Measurements from ENCODE around the gene ST6GAL1. TPM values are rescaled to one million over a fixed set of nuclear protein-coding genes. Genes with fewer than 3 reads are reported as not detected.
"Not testable (repeated sequence)": the region's sequence is repeated elsewhere in the genome, so short reads cannot be mapped to it uniquely, and the experiment has no call there.

Gene ST6GAL1
- total and polyA plus RNA-seq, 10 of the 15 experiments (the other 5 are each of a cell fraction or from before 2014, with no cell fraction given), result 74.2 to 248 (median 149) TPM

DNA sequence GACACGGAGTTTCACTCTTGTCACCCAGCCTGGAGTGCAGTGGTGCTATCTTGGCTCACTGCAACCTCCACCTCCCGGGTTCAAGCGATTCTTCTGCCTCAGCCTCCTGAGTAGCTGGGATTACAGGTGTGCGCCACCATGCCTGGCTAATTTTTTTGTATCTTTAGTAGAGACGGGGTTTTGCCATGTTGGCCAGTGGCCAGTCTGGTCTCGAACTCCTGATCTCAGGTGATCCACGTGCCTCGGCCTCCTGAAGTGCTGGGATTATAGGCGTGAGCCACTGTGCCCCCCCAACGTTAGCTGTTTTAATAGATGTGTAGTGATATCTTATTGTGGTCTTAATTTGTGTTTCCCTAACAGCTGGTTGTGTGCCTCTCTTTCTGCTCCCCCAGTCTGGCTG lies 40.8 kb downstream of the ST6GAL1 start:
- H2AFZ ChIP-seq (ENCODE audit: control insufficient read depth, low read depth, low read length); RAD21 ChIA-PET (ENCODE audit: unreplicated experiment); H3K27ac ChIP-seq (ENCODE audit: control insufficient read depth, insufficient read depth); H3K79me2 ChIP-seq (ENCODE audit: control insufficient read depth, insufficient read depth, low read length); in situ Hi-C loops (cut with MboI); H3K9ac ChIP-seq (ENCODE audit: control insufficient read depth, insufficient read depth, low read length); H4K20me1 ChIP-seq (ENCODE audit: control insufficient read depth, insufficient read depth); H3K4me1 ChIP-seq (ENCODE audit: control insufficient read depth, insufficient read depth, low read length); H3K4me3 ChIP-seq; intact Hi-C loops (cut with micrococcal nuclease; ENCODE audit: unreplicated experiment); FAIRE-seq; ATAC-seq; BruUV-seq (replicated peaks); DNase-seq (ENCODE audit: low read depth, low spot score); H3K27me3 ChIP-seq (replicated peaks in 1 of 2; ENCODE audit: control insufficient read depth in 2 of 2, insufficient read depth in 2 of 2, low read length in 1 of 2); H3K9me3 ChIP-seq (replicated peaks; ENCODE audit: control insufficient read depth, insufficient read depth, low read length); H3K4me2 ChIP-seq (ENCODE audit: control insufficient read depth, insufficient read depth): not testable (repeated sequence)
- ChIA-PET SMC1A (ENCODE audit: uncharacterized antibody, unreplicated experiment) (interaction anchor here (1.6 kb wide), 1 partner anchor 39 kb away, joined by 4 read pairs; no protein-coding TSS in a partner anchor), CTCF (interaction anchor here (1.4 to 1.6 kb wide), 2 partner anchors 10 kb away, joined by 5 read pairs; no protein-coding TSS in a partner anchor), POLR2A (interaction anchor here (1.3 kb wide), 1 partner anchor 10 kb away, joined by 3 read pairs; no protein-coding TSS in a partner anchor)
- peaks cover 7 to 33% of the 10 kb centered on the region in 2 experiments for H3K36me3 ChIP-seq (ENCODE audit: control insufficient read depth in 2 of 2, insufficient read depth in 2 of 2, low read length in 1 of 2)
- over 99% methylated on average over 10 of the region's 10 CpGs for whole genome bisulfite sequencing (ENCODE audit: insufficient coverage, insufficient replicate concordance, low lambda C conversion rate, missing lambda C conversion rate)

- H3K79me2 ChIP-seq (ENCODE audit: control insufficient read depth, insufficient read depth, low read length), result no peaks in the 10 kb centered on the region
- FAIRE-seq (no peak), ATAC-seq (no peak), DNase-seq (ENCODE audit: low read depth, low spot score) (no peak)
- SMC1A ChIA-PET (ENCODE audit: uncharacterized antibody, unreplicated experiment), result interaction anchor here (1.3 to 1.6 kb wide), 2 partner anchors 10 to 39 kb away, joined by 3 to 4 read pairs; no protein-coding TSS in a partner anchor
- no peak overlapping the region for H3K4me3 ChIP-seq
- H3K4me1 ChIP-seq (ENCODE audit: control insufficient read depth, insufficient read depth, low read length), result peaks cover 6% of the 10 kb centered on the region
- POLR2A ChIA-PET, result interaction anchor here (1.3 kb wide), 1 partner anchor 10 kb away, joined by 3 read pairs; no protein-coding TSS in a partner anchor
- CTCF ChIA-PET, result interaction anchor here (1.4 to 1.6 kb wide), 2 partner anchors 9 to 11 kb away, joined by 5 read pairs; no protein-coding TSS in a partner anchor
- intact Hi-C loops (cut with micrococcal nuclease; ENCODE audit: unreplicated experiment), result no loop called here
- RAD21 ChIA-PET (ENCODE audit: unreplicated experiment), result no interaction called here
- H2AFZ ChIP-seq (ENCODE audit: control insufficient read depth, low read depth, low read length), result no peak overlapping the region
- in situ Hi-C loops (cut with MboI), result no loop called here
- peaks cover 7 to 30% of the 10 kb centered on the region in 2 experiments for H3K36me3 ChIP-seq (ENCODE audit: control insufficient read depth in 2 of 2, insufficient read depth in 2 of 2, low read length in 1 of 2)
- BruUV-seq (replicated peaks), result no TSS peak
- no peak overlapping the region for H3K9ac ChIP-seq (ENCODE audit: control insufficient read depth, insufficient read depth, low read length)
- no peak overlapping the region for H3K27ac ChIP-seq (ENCODE audit: control insufficient read depth, insufficient read depth)
- H3K27me3 ChIP-seq (replicated peaks in 1 of 2; ENCODE audit: control insufficient read depth in 2 of 2, insufficient read depth in 2 of 2, low read length in 1 of 2), result no peaks in the 10 kb centered on the region
- no peaks in the 10 kb centered on the region for H4K20me1 ChIP-seq (ENCODE audit: control insufficient read depth, insufficient read depth)
- no peak overlapping the region for H3K4me2 ChIP-seq (ENCODE audit: control insufficient read depth, insufficient read depth)
- WGBS (ENCODE audit: insufficient coverage, insufficient replicate concordance, low lambda C conversion rate, missing lambda C conversion rate), result 95% methylated on average over 1 of the region's 1 CpG
- no peaks in the 10 kb centered on the region for H3K9me3 ChIP-seq (replicated peaks; ENCODE audit: control insufficient read depth, insufficient read depth, low read length)
- no peak for TF ChIP-seq BCL11A (IDR thresholded peaks at IDR 0.05; ENCODE audit: low read depth, low read length)
- TF ChIP-seq SP1 (IDR thresholded peaks at IDR 0.05; ENCODE audit: low read depth, low read length), result no peak
Observed at GRCh38 chr3:186971578-186971977, 41.3 kb downstream of the ST6GAL1 start.

Data from GM12878 (cell line).